ENCODE results near the gene WDR90. TPM values are rescaled to one million over a fixed set of nuclear protein-coding genes. Genes with fewer than 3 reads are reported as not detected.

Gene WDR90
- total and polyA plus RNA-seq, 2 of the 13 experiments (the other 11 are each of a cell fraction or from before 2014, with no cell fraction given), result 14.9 to 28.9 TPM

GRCh38 chr16:667780-668518 is 18.8 kb downstream of the WDR90 start, which contains the start of gene RHOT2 (continued):
- no peak for TF ChIP-seq ZBTB8A (CRISPR knock-in tag; IDR thresholded peaks at IDR 0.05; ENCODE audit: borderline replicate concordance, low read depth)
- peak; percentile 95 for TF ChIP-seq ZMYM4 (CRISPR knock-in tag; IDR thresholded peaks at IDR 0.05)
- 0 out of 2 replicates have a peak, but pooled peaks have one; percentile 72 for TF ChIP-seq SSRP1 (CRISPR knock-in tag; IDR thresholded peaks at IDR 0.05)
- TF ChIP-seq EEA1 (CRISPR knock-in tag; IDR thresholded peaks at IDR 0.05; ENCODE audit: borderline replicate concordance), result peak; percentile 38; the same call in 1 of the 2 replicates
- TF ChIP-seq ZNF260 (CRISPR knock-in tag; IDR thresholded peaks at IDR 0.05; ENCODE audit: borderline replicate concordance, low read depth), result no peak
- TF ChIP-seq MLXIP (CRISPR knock-in tag; IDR thresholded peaks at IDR 0.05; ENCODE audit: borderline replicate concordance), result no peak
- TF ChIP-seq BHLHE40 (IDR thresholded peaks at IDR 0.05; ENCODE audit: low read length), result 0 out of 2 replicates have a peak, but pooled peaks have one; percentile 11
- no peak for TF ChIP-seq ZSCAN22 (CRISPR knock-in tag; IDR thresholded peaks at IDR 0.05)
- no peak for TF ChIP-seq THAP9 (CRISPR knock-in tag; IDR thresholded peaks at IDR 0.05; ENCODE audit: borderline replicate concordance)
- peak; percentile 57 for TF ChIP-seq ARNTL (CRISPR knock-in tag; IDR thresholded peaks at IDR 0.05)
- TF ChIP-seq HOXA3 (CRISPR knock-in tag; IDR thresholded peaks at IDR 0.05), result peak; percentile 98
- TF ChIP-seq NR3C1 (CRISPR knock-in tag; IDR thresholded peaks at IDR 0.05), result no peak
- 0 out of 2 replicates have a peak, but pooled peaks have one; percentile 49 for TF ChIP-seq CREBL2 (CRISPR knock-in tag; IDR thresholded peaks at IDR 0.05; ENCODE audit: borderline replicate concordance)
- no peak for TF ChIP-seq FOXP1 (IDR thresholded peaks at IDR 0.05)
- TF ChIP-seq FOXP1 (CRISPR knock-in tag; IDR thresholded peaks at IDR 0.05), result no peak
- peak in 1 of 2 experiments; percentile 54; a peak in 1 of 4 replicates for TF ChIP-seq ATF4 (CRISPR knock-in tag; IDR thresholded peaks at IDR 0.05)
- TF ChIP-seq HNF4A (CRISPR knock-in tag; IDR thresholded peaks at IDR 0.05), result peak; percentile 19; the same call in 1 of the 2 replicates
- peak; percentile 71 for TF ChIP-seq MXD1 (CRISPR knock-in tag; IDR thresholded peaks at IDR 0.05)
- no peak for TF ChIP-seq ZNF496 (CRISPR knock-in tag; IDR thresholded peaks at IDR 0.05; ENCODE audit: insufficient replicate concordance)
- no peak for TF ChIP-seq ZSCAN5A (CRISPR knock-in tag; IDR thresholded peaks at IDR 0.05; ENCODE audit: borderline replicate concordance)
- peak; percentile 95 for TF ChIP-seq GABPB1 (CRISPR knock-in tag; IDR thresholded peaks at IDR 0.05)
